Body of pancreas (tissue), 4 donors: ENCODE results near the gene ASS1. TPM values are rescaled to one million over a fixed set of nuclear protein-coding genes. Genes with fewer than 3 reads are reported as not detected.

Experiments
- ATAC-seq: fragments of 150-250 bp; one replicate; pipeline ENCODE4 v1.9.1; 2016
- DNase-seq, 4 donors: peaks; one replicate each; pipeline ENCODE4 v3.0.0-alpha.2; 2019
- H3K27ac ChIP-seq, 4 donors: fragments of 200-600 bp; sonication (generic); 1 replicate in 3 of 4; 2 replicates in 1 of 4; pipeline versions ENCODE4 v1.5.1 to v1.6.1; 2016 to 2019; ENCODE audit warnings: mild to moderate bottlenecking in 1 of 4, mixed read lengths in 1 of 4, moderate library complexity in 1 of 4
- H3K27me3 ChIP-seq, 2 donors: fragments of 200-600 bp; sonication (generic); one replicate each; pipeline ENCODE4 v1.6.0; 2016; ENCODE audit warnings: mild to moderate bottlenecking in 1 of 2
- H3K36me3 ChIP-seq, 2 donors: fragments of 200-600 bp; sonication (generic); replicated peaks in 1 of 2; 2 replicates each; pipeline ENCODE4 v1.5.1; 2016; ENCODE audit warnings: low read depth in 2 of 2; ENCODE audit not compliant: insufficient read depth in 1 of 2
- H3K4me1 ChIP-seq: fragments of 200-600 bp; sonication (generic); one replicate; pipeline ENCODE4 v1.6.0; 2016
- H3K4me3 ChIP-seq, 2 donors: fragments of 200-600 bp; sonication (generic); 1 replicate in 1 of 2; 2 replicates in 1 of 2; pipeline ENCODE4 v1.5.1; 2016 to 2019
- H3K9me3 ChIP-seq, 3 donors: fragments of 200-600 bp; sonication (generic); 1 replicate in 2 of 3; 2 replicates in 1 of 3; pipeline ENCODE4 v1.5.1; 2016
- CTCF ChIP-seq, 7 experiments: fragments of 450-650 bp in 4 of 7; fragments of 200-600 bp in 3 of 7; sonication (generic) in 3 of 7; IDR thresholded peaks; one replicate each; pipeline ENCODE4 v1.5.1; 2016 to 2019; ENCODE audit warnings: antibody characterized with exemption in 7 of 7
- POLR2A ChIP-seq, 3 donors: fragments of 450-650 bp; IDR thresholded peaks; one replicate each; pipeline ENCODE4 v1.6.1; 2016; ENCODE audit warnings: antibody characterized with exemption in 3 of 3, mild to moderate bottlenecking in 2 of 3
- WGBS, 2 donors: methylation state at CpG; one replicate each; pipeline ENCODE4 v1.1.5; 2017; 5-methylcytosine and 5-hydroxymethylcytosine counted together
- intact Hi-C: fragments of 100-400 bp; cut with DNase I; formaldehyde crosslinking; loops from one replicate; pipeline ENCODE4 v1.15.1; 2023
- total RNA-seq, 2 donors: library from RNA; depleted of rRNA; stranded (reverse); fragments of >200 nt; gene quantifications; one replicate each; pipeline ENCODE4 v1.1.0, GENCODE V29; 2016

ASS1 gene
- total RNA-seq: 100 to 1,000 TPM in 1 of 2 donors, 10 to 100 TPM in 1; 31.6 to 120 TPM

DNA sequence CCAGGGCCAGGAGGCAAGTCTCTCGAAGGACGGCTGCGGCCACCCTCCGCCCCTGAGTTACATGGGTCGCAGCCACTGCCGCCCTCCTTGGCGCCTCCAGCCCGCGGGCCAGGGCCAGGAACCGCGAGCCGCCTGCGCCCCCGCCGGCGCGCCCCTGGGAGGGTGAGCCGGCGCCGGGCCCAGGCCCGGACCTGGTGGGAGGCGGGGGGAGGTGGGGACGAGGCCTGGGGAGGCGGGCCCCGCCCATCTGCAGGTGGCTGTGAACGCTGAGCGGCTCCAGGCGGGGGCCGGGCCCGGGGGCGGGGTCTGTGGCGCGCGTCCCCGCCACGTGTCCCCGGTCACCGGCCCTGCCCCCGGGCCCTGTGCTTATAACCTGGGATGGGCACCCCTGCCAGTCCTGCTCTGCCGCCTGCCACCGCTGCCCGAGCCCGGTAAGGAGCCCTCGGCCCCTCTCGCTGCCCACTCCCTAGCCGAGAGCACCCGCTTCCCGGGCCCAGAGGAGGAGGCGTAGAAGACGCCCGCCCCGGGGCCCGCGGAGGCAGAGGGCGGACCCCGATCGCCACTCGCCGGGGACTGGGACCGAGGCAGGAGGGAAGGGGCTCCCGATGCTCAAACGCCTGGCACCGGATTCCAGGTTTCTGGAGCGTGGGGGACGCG is at the start of gene ASS1:
TSS of gene ASS1 (plus strand) at position 397 of the 657 bp plus-strand sequence. CDS start 7,268 bp downstream, outside the sequence.
- Histone ChIP-seq H3K27me3 (no peaks in the 10 kb centered on the region), H3K27ac (peak within 1 kb of the TSS; percentile 53 to 69 (median 61)), H3K4me1 (peaks cover 33% of the 10 kb centered on the region), H3K4me3 (peak within 1 kb of the TSS; percentile 9 to 53), H3K9me3 (no peaks in the 10 kb centered on the region), H3K36me3 (no peaks in the 10 kb centered on the region)
- ATAC-seq (peak; percentile 80), DNase-seq (peak; percentile 80 to 92 (median 88))
- 0% methylated on average over 52 of the region's 66 CpGs; no CpG with 5 or more reads in 1 of the 2 donors for WGBS, 2 donors
- TF ChIP-seq POLR2A (IDR thresholded peaks at IDR 0.05): peak; percentile 46 to 80 (median 63)
- no peak for TF ChIP-seq CTCF (IDR thresholded peaks at IDR 0.05)
- intact Hi-C loops: no loop called here

DNA sequence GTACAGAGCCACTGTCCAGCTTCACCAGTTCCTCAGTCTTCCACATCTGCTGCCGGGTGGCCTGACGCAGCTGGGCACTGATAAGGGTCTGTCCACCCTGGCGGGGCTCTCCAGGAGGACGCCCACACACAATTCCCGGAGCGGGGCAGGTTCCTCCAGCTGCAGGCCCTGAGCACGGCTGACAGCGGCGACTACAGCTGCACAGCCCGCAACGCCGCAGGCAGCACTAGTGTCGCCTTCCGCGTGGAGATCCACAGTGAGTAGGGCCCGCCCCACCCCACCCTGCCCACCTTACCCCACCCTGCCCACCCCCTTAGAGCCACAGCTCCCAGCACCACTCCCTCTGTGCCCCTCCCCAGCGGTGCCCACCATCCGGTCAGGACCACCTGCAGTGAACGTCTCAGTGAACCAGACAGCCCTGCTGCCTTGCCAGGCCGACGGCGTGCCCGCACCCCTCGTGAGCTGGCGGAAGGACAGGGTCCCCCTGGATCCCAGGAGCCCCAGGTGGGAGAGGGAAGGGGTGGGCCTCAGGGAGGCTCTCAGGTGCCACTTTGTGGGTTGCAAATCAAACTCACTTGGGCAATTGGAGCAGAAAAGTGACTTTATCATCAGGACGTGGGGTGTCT is 48.8 kb upstream of the ASS1 start:
- no peak for TF ChIP-seq POLR2A (IDR thresholded peaks at IDR 0.05)
- no peak for TF ChIP-seq CTCF (IDR thresholded peaks at IDR 0.05)
- 67 to 82% methylated on average over 7 to 19 of the region's 26 CpGs for WGBS, 2 donors
- Histone ChIP-seq H3K4me3 (no peak overlapping the region), H3K27ac (no peak overlapping the region), H3K36me3 (no peaks in the 10 kb centered on the region), H3K9me3 (no peaks in the 10 kb centered on the region), H3K4me1 (no peaks in the 10 kb centered on the region), H3K27me3 (no peaks in the 10 kb centered on the region)
- intact Hi-C loops: no loop called here
- DNase-seq (no peak), ATAC-seq (no peak)

- WGBS, 2 donors: 87 to 93% methylated on average over 4 of the region's 4 CpGs
- no peak for ATAC-seq
Measured at GRCh38 chr9:130396581-130396980, 48.2 kb upstream of the ASS1 start.

GRCh38 chr9:130398487-130399240 is 46.1 kb upstream of the ASS1 start:
- H3K9me3 ChIP-seq: no peaks in the 10 kb centered on the region
- no peak overlapping the region for H3K4me3 ChIP-seq
- H3K36me3 ChIP-seq: no peaks in the 10 kb centered on the region
- TF ChIP-seq POLR2A (IDR thresholded peaks at IDR 0.05) (no peak), CTCF (IDR thresholded peaks at IDR 0.05) (no peak)
- ATAC-seq (no peak), DNase-seq (no peak)
- 68 to 71% methylated on average over 13 of the region's 17 CpGs for WGBS, 2 donors
- no peaks in the 10 kb centered on the region for H3K27me3 ChIP-seq
- no peaks in the 10 kb centered on the region for H3K4me1 ChIP-seq
- H3K27ac ChIP-seq: no peak overlapping the region
- intact Hi-C loops: no loop called here

More at GRCh38 chr9:130396581-130396980, 48.2 kb upstream of the ASS1 start:
- no peak for TF ChIP-seq POLR2A (IDR thresholded peaks at IDR 0.05)
- no peak for TF ChIP-seq CTCF (IDR thresholded peaks at IDR 0.05)
- H3K9me3 ChIP-seq: no peaks in the 10 kb centered on the region
- no peak overlapping the region for H3K4me3 ChIP-seq
- no peaks in the 10 kb centered on the region for H3K4me1 ChIP-seq
- no peak overlapping the region for H3K27ac ChIP-seq
- intact Hi-C loops: no loop called here
- no peaks in the 10 kb centered on the region for H3K27me3 ChIP-seq
- no peaks in the 10 kb centered on the region for H3K36me3 ChIP-seq
- no peak for DNase-seq
